ENCODE results near the gene TRAPPC12.
"Not testable (repeated sequence)": the region's sequence is repeated elsewhere in the genome, so short reads cannot be mapped to it uniquely, and the experiment has no call there.

The TRAPPC12 gene

GRCh38 chr2:3379647-3380534 is at the start of gene TRAPPC12:
Gene TRAPPC12 (plus strand): TSS chr2:3379694. CDS start chr2:3387624, 7,930 bp downstream.
- peak; percentile 88 for DNase-seq

GRCh38 chr2:3332133-3332532 is 47.4 kb upstream of the TRAPPC12 start:
- DNase-seq, result no peak

- DNase-seq, result no peak
These were observed 44.8 kb upstream of the TRAPPC12 start for GRCh38 chr2:3334392-3335345.

DNA sequence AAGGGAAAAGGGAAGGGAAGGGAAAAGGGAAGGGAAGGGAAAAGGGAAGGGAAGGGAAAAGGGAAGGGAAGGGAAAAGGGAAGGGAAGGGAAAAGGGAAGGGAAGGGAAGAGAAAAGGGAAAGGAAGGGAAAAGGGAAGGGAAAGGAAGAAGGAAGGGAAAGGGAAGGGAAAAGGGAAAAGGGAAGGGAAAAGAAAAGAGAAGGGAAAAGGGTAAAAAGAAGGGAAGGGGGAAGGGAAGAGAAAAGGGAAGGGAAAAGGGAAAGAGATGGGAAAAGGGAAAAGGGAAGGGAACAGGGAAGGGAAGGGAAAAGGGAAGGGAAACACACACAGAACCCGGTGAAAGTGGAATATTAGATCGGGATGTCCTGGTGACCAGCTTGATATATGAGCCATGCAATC is 42.6 kb upstream of the TRAPPC12 start:
- no peak for DNase-seq

GRCh38 chr2:3338340-3338739 is 41.2 kb upstream of the TRAPPC12 start:
- no peak for DNase-seq

- DNase-seq, result no peak
These were observed 39.4 kb upstream of the TRAPPC12 start for GRCh38 chr2:3340144-3340543.

DNA sequence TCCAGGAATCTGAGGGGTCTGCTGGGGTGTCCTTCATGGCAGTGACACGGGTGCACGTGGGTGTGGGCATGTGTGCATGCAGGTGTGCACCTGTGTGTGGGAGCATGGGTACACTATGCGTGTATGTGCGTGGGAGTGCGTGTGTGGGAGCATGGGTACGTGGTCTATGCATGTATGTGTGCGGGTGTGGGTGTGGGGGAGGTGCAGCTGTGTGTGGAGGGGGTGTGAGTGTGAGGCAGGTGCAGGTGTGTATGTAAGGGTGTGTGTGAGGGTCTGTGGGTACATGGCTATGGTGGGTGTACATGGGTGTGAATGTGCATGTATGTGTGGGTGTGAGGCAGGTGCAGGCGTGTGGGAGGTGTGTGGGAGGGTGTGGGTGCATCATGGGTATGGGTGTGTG is 38.2 kb upstream of the TRAPPC12 start:
- no peak for DNase-seq

DNA sequence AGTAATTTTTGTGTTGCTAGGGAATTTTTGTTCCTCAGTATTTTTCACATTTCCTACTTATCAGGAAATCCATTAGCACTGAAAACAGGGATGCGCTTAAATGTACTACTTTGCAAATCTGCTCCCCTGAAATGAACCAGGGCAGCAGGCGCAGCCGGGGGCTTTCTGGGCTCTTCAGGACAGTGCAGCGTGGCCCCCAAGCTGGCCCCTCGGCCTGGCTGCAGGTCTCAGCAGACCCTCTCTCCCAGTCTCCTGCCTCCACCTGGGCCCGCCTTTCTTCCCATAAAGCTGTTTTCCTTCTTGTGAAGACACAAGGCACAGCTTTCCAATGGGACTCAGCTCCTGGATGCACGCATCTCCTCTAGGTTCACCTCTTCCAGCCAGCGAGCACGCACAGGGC is 37.2 kb upstream of the TRAPPC12 start:
- DNase-seq, result no peak

GRCh38 chr2:3343012-3343411 is 36.5 kb upstream of the TRAPPC12 start:
- no peak for DNase-seq

- DNase-seq, result no peak
These were observed 34.6 kb upstream of the TRAPPC12 start for GRCh38 chr2:3344897-3345296.

DNA sequence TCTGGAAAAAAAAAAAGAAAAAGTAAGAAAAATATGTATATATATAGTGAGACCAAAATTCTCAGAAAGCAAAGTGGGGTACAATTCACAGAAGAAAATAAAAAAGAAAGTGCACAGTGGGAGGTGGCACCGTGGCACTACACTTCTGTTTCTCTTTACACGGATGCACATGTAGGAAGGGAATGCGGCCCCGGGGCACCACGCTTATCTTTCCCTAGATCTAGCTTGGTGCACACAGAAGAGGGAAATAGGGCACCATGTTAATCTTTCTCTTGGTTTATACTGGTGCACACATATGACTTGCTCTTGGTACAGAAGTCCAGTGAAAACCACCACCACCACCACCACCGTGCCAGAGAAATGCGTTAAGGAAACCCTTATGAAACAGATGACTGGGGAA is 33.9 kb upstream of the TRAPPC12 start:
- no peak for DNase-seq

GRCh38 chr2:3348767-3349166 is 30.7 kb upstream of the TRAPPC12 start:
- no peak for DNase-seq

GRCh38 chr2:3349211-3349693 is 30.2 kb upstream of the TRAPPC12 start:
- no peak for DNase-seq

GRCh38 chr2:3354986-3355385 is 24.5 kb upstream of the TRAPPC12 start:
- no peak for DNase-seq

DNA sequence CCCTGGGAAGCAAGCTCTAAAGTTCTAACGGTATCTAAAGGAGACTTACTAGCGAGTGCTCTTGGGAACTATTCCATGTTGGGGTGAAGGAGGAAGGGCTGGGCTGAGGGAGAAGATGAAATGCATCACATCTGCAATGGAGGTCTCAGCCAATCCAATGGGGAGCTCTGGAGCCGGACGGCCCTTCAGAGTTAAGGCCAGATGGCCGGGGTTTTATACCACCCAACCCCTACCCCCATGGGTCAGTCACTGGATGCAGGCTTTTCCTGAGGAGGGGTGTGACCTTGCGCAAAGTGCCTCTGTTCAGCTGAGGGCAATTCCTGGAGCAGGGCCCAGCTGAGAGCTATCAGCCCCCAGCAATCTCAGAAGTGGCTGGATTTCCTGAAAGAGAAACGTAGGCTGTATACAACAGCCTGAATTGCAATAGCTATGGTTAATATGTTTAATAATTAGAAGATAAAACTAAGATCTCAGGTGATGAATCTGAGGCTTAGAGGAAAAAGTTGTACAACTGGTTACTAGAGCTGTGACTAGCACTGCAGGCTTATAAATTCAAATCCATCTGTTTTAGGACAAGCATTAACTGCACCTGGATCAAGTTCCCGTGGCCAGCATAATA is 23.4 kb upstream of the TRAPPC12 start:
- no peak for DNase-seq

- no peak for DNase-seq
These were observed 22.7 kb upstream of the TRAPPC12 start for GRCh38 chr2:3356799-3357198.

- not testable (repeated sequence) for DNase-seq
These were observed 22.0 kb upstream of the TRAPPC12 start for GRCh38 chr2:3357446-3357845.

GRCh38 chr2:3357926-3358325 is 21.6 kb upstream of the TRAPPC12 start:
- DNase-seq, result no peak

DNA sequence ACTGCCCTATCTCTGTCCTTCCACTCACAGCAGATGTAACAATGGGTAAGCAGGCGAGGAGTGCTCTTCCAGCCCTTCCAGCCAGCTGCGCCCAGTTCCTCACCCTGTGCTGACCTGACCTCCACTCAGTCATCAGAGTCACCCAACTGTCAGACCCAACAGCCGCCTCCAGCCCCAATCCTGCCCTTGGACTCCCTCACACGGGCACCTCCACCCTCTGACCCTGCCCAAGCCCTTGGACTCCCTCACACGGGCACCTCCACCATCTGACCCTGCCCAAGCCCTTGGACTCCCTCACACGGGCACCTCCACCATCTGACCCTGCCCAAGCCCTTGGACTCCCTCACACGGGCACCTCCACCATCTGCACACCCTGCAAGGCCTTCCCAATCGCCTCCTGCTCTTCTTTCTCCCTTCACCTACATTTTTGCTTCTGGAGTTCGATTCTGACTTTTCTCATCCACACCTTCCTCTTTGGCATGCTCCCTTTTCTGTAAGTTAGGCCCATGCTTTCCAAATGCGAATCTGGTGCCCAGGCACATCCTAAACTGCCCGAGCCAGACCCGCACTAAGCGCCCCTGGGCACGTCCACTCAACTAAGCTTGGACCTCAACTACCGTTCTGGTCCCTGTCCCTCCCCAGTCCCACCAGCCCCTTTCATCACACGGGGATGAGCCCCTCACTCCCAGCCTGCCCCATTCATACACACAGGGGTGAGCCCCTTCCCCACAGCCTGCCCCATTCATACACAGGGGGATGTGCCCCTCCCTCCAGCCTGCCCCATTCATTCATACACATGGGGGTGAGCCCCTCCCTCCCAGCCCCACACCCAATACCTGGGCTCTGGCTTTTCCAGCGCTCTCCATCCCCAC is 17.7 kb upstream of the TRAPPC12 start:
- DNase-seq, result no peak

DNA sequence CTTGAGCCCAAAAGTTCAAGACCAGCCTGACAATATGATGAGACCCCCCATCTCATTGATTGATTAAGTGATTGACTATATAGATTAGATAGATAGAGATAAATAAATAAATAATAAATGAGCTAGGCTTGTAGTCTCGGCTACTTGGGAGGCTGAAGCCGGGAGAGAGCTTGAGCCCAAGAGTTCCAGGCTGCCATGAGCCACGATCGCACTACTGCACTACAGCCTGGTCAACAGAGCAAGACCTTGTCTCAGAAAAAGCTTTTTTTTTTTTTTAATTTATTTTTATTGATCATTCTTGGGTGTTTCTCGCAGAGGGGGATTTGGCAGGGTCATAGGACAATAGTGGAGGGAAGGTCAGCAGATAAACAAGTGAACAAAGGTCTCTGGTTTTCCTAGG is 14.3 kb upstream of the TRAPPC12 start:
- no peak for DNase-seq

- DNase-seq, result no peak
These were observed 11.2 kb upstream of the TRAPPC12 start for GRCh38 chr2:3368261-3368722.
